GM12892 (cell line): ENCODE measurements around the gene SIGLEC10.
"Not testable (repeated sequence)": the region's sequence is repeated elsewhere in the genome, so short reads cannot be mapped to it uniquely, and the experiment has no call there.

ENCODE experiments used
- DNase-seq: peaks from one replicate; pipeline ENCODE4 v3.0.0; 2011; ENCODE audit not compliant: insufficient read length
- FAIRE-seq: peaks from 2 replicates; lab custom pipeline; 2011; peaks lifted over from hg19 to GRCh38; lab: Jason Lieb, UNC
- POLR2A ChIP-seq: IDR thresholded peaks from 2 replicates; pipeline ENCODE4 v1.6.1; 2011; ENCODE audit warnings: low read depth, low read length, control low read depth
- POLR2AphosphoS5 ChIP-seq: IDR thresholded peaks from 2 replicates; pipeline ENCODE4 v1.6.1; 2011; ENCODE audit warnings: low read depth, low read length, control low read depth
- TAF1 ChIP-seq: IDR thresholded peaks from 2 replicates; pipeline ENCODE4 v1.6.1; 2011; ENCODE audit warnings: low read depth, mild to moderate bottlenecking, control low read depth, low read length, borderline replicate concordance

SIGLEC10 gene

DNA sequence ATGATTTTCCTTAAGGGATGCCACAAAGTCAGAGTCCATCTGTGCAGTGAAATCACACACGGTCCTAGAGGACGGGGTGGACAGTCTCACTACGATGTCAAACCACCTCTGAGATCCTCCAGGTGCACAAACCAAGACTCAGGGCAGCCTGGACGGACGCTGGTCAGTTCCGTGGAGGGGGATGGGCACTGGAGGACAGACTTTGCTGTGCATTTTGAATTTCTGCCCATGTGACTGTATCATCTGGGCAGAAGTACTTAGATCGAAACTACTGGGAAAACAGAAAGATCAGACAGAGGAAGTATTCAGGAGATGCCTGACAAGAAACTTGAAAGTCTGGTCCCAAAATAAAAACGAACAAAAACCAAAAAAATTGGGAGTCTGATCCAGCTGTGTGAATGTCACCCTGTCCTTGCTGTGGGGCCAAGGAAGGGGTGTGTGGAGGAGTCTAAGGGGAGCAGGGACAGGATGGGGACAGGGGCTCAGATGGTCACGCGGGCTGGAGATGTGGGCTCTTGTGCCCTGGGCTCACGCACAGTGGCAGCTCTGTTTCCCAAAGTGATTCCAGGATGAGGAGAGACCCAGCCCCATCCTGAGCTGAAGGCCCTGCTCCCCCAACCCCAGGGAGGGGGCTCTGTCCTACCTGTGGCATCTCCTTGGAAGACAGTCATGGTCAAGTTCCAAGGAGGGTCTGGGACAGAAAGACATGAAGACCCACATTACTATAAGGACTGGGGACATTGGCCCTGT lies 39.3 kb upstream of the SIGLEC10 start:
- FAIRE-seq, result no peak
- DNase-seq, result no peak
- no peak for TF ChIP-seq POLR2A
- no peak for TF ChIP-seq POLR2AphosphoS5
- TF ChIP-seq TAF1, result no peak

DNA sequence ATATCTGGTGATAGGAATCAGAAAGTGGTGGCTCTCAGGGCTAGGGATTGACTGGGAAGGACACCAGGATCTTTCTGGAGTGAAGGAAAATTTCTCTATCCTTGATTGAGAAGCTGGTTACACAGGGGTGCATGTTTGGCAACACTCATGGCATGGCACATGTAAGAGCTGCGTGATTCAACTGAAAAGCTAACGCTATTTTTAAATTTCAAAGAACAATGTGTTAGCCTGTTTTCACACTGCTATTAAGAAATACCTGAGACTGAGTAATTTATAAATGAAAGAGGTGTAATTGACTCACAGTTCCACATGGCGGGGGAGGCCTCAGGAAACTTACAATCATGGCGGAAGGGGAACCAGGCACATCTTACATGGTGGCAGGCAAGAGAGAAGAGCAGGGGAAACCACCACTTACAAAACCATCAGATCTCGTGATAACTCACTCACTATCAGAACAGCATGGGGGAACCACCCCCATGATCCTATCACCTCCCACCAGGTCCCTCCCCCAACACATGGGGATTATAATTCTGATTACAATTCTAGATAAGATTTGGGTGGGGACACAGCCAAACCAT lies 33.4 kb upstream of the SIGLEC10 start:
- TF ChIP-seq POLR2A, result no peak
- TF ChIP-seq POLR2AphosphoS5, result no peak
- TF ChIP-seq TAF1, result no peak
- no peak for DNase-seq
- FAIRE-seq, result no peak

DNA sequence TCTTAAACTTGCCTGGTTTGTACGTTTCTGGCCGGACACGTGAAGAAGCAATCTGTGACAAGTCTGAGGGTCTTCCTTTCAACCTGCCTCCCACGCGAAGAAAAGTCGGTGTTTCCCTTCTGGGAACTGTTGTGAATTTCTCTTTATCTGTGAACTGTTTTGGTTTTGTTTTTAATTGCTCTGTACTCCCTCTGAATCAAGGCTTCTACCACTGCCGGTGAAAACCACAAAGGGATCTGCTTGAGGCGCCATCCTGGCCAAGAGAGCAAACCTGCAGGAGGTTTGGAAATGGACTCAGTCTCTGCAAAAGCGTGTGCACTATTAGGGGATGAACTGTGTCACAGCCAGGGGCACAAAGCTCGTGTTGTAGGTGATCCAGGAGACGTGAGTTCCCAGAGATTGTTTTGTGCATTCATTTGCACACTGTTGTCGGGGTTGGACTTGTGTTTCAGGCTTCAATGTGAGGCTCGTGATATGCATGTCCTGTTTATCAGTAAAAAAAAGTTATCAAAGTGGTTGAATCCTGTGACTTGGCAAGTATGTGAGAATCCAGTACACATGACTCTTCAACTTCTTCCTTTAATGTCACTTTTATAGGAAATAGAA lies 31.1 kb upstream of the SIGLEC10 start:
- TF ChIP-seq TAF1, result no peak
- TF ChIP-seq POLR2AphosphoS5, result no peak
- TF ChIP-seq POLR2A, result no peak
- DNase-seq (no peak), FAIRE-seq (no peak)

DNA sequence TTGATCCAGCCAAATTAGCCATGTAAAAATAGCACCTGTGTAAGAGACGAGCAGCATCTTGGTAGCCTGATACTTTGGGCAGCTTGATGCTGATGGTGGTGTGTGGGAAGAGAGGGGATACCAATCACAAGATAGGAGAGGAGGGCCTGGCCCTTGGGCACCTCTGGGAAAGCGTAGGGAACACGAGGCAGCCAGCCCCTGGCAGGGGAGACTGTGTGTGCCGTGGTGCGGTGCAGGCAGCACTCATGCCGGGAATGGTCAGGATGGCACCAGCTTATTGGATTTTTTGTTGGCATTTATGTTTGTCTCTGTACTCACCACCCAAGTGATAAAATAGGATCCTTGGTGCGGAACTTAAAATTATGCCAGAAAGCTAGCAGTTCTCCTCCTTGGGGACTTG lies 30.6 kb upstream of the SIGLEC10 start:
- no peak for FAIRE-seq
- no peak for DNase-seq
- no peak for TF ChIP-seq POLR2AphosphoS5
- TF ChIP-seq TAF1, result no peak
- no peak for TF ChIP-seq POLR2A

DNA sequence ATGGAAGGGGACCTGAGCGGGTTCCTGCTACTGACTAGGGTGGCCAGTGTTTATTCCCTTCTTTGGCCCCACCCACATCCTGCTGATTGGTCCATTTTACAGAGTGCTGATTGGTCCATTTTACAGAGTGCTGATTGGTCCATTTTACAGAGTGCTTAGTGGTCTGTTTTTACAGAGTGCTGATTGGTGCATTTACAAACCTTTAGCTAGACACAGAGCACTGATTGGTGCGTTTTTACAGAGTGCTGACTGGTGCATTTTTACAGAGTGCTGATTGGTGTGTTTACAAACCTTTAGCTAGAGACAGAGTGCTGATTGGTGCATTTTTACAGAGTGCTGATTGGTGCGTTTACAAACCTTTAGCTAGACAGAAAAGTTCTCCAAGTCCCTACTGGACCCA lies 30.1 kb upstream of the SIGLEC10 start:
- FAIRE-seq, DNase-seq: not testable (repeated sequence)

DNA sequence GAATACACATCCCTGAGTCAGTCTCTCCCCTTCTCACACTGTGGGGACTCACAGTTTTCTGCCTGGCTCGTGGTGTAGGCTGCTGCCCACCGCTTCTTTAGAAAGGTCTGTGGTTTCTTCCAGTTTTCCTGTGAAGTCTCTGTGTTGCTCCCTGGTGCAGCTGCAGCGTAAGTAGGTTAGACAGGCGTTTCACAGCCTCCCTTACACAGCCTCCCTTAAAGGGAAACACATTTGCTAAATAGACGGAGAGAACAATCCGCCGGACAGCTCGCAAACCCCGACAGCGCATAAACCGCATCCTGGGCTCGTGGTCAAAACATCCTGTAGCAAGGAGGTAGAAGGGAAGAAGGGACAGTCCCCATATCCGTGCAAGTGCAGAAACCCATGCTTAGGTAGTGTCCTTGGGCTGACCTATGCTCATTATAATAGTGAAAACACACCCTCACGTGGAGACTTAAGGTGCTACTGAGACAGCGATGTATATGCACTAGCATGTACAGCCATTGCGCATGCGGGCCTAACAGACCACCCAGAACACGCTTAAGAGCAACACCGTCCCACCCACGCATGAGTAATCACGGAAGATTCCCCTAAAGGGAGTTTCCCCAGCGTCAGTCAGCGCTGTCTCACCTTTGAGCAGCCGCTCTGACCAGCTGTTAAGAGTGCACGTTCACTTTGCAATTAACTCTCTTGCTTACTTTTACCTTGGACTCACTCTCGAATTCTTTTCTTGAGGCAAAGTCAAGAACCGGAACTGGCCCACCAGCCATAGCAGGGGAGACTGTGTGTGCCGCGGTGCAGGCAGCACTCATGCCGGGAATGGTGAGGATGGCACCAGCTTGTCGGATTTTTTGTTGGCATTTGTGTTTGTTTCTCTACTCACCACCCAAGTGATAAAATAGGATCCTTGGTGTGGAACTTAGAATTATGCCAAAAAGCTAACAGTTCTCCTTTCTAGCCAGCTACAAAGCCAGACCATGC lies 24.3 kb upstream of the SIGLEC10 start:
- TF ChIP-seq POLR2AphosphoS5, result no peak
- no peak for TF ChIP-seq POLR2A
- no peak for TF ChIP-seq TAF1
- DNase-seq, result no peak
- FAIRE-seq, result peak; percentile 99

DNA sequence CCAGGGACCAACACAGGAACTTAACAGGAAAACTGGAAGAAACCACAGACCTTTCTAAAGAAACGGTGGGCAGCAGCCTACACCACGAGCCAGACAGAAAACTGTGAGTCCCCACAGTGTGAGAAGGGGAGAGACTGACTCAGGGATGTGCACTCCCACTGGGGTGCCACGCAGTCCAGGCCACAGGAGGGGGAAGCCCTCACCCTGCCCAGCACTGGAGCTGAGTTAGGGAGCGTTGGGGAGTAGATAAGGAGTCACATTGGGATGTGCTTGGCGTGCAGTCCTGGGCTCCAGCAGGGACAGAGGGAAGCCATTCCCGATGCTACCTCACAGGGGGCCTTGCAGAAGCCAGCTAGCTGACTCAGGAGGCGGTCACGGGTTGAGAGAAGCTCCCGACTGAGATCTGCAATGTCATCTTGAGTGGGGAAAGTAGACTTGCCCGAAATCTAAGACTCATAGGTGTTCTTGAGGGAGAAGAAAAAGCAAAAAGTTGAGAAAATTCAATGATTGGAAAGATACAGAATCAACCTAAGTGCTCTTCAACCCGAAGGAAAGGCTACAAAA lies 23.5 kb upstream of the SIGLEC10 start:
- no peak for DNase-seq
- no peak for TF ChIP-seq POLR2AphosphoS5
- no peak for TF ChIP-seq TAF1
- TF ChIP-seq POLR2A, result no peak
- FAIRE-seq, result no peak

DNA sequence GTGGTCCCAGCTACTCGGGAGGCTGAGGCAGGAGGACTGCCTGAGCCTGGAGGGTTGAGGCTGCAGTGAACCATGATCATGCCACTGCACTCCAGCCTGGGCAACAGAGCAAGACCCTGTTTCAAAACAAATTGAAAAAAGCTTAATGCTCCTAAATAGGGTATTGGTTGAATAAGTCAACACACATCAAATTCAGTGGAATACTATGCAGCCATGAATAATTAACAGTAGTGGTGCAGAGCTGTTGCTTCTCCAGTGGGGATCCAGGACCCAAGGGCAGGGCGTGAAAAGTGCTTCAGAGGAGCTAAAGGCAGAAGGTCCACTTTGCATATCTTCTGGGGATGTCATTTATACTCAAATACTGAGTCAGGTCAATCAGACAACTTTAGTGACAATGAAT lies 22.6 kb upstream of the SIGLEC10 start:
- TF ChIP-seq POLR2A, result no peak
- no peak for TF ChIP-seq POLR2AphosphoS5
- FAIRE-seq (no peak), DNase-seq (no peak)

DNA sequence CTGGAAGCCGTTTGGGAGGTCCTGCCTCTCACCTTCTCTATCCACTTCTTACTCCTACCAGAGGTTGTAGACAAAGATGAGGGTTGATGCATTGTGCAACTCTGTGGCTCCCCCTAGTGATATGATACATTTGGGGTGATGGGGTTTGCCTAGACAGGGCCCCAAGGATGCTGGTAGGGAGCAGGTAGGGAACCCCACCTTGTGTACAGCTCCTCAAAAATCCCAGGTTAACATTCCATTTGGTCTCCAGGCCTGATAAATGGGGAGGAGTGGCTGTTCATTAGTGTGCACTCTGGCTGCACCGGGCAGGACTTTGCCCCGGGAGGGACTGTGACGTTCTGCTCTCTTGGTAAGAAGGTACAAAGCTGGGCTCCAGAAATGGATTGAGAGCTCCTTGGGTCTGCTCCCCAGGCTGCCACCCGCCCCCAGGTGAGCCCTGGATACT lies 21.6 kb upstream of the SIGLEC10 start:
- FAIRE-seq, result peak; percentile 74
- DNase-seq, result no peak
- TF ChIP-seq POLR2A (no peak), POLR2AphosphoS5 (no peak), TAF1 (no peak)

DNA sequence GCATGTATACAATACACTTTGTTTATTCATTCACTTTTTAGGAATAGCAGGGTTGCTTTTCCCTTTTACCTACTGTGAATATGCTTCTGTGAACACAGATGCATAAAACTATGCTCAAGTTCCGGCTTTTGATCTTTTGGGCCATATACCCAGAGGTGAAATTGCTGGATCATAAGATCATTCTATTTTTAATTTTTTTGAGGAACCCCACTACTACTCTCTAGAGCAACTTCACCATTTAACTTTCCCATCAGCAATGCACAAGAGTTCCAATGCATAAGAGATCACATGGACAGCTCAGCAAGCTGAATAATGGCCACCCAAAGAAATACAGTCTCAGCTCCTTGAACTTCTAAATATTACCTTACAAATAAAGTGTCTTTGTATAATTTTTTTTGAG lies 17.0 kb upstream of the SIGLEC10 start:
- DNase-seq (no peak), FAIRE-seq (no peak)
- TF ChIP-seq TAF1 (no peak), POLR2AphosphoS5 (no peak), POLR2A (no peak)

DNA sequence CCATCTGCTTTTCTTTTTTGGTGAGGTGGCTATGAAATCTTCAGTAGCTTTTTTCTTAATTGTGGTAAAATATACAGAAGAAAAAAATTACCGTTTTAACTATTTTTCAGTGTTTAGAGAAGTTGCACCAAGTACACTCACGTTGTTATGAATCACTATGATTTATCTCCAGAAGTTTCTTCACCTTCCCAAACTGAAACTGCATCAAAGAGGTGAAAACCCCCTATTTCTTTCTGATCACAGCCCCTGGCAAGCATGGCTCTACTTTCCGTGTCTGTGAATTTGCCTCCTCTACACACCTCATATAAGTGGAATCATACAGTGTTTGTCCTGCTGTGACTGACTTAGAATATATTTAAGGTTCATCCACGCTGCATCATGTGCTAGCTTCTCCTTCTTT lies 15.6 kb upstream of the SIGLEC10 start:
- no peak for FAIRE-seq
- DNase-seq, result no peak
- TF ChIP-seq POLR2AphosphoS5 (no peak), TAF1 (no peak), POLR2A (no peak)
